HG02981 (cell line): ENCODE measurements around the gene IER3.
"Not testable (repeated sequence)": the region's sequence is repeated elsewhere in the genome, so short reads cannot be mapped to it uniquely, and the experiment has no call there.

Experiments used
- ATAC-seq: cut with Tn5 transposase; IDR thresholded peaks from one replicate; pipeline ENCODE4 v1.9.1; 2021; ENCODE audit warnings: mild to moderate bottlenecking, moderate library complexity; ENCODE audit not compliant: unreplicated experiment

The IER3 gene

GRCh38 chr6:30769088-30769852, 24.9 kb upstream of the IER3 start:
- ATAC-seq: no peak

- no peak for ATAC-seq
Measured at GRCh38 chr6:30768634-30769087, 24.3 kb upstream of the IER3 start.

- ATAC-seq: no peak
Measured at GRCh38 chr6:30767944-30768301, 23.6 kb upstream of the IER3 start.

- no peak for ATAC-seq
Measured at GRCh38 chr6:30767158-30767943, 23.0 kb upstream of the IER3 start.

- no peak for ATAC-seq
Measured at GRCh38 chr6:30766461-30767157, 22.3 kb upstream of the IER3 start.

GRCh38 chr6:30765495-30765894, 21.1 kb upstream of the IER3 start:
- ATAC-seq: not testable (repeated sequence)

GRCh38 chr6:30764490-30765043, 20.2 kb upstream of the IER3 start:
- not testable (repeated sequence) for ATAC-seq

- peak; percentile 53 for ATAC-seq
Measured at GRCh38 chr6:30763618-30764489, 19.5 kb upstream of the IER3 start.

- no peak for ATAC-seq
Measured at GRCh38 chr6:30763155-30763617, 18.8 kb upstream of the IER3 start.

GRCh38 chr6:30761791-30762429, 17.6 kb upstream of the IER3 start:
- no peak for ATAC-seq

- ATAC-seq: no peak
Measured at GRCh38 chr6:30760549-30760948, 16.2 kb upstream of the IER3 start.

- ATAC-seq: no peak
Measured at GRCh38 chr6:30759575-30760239, 15.4 kb upstream of the IER3 start.

- no peak for ATAC-seq
Measured at GRCh38 chr6:30757261-30757904, 13.0 kb upstream of the IER3 start.

- not testable (repeated sequence) for ATAC-seq
Measured at GRCh38 chr6:30756405-30757003, 12.2 kb upstream of the IER3 start.

GRCh38 chr6:30754631-30755030, 10.3 kb upstream of the IER3 start:
- no peak for ATAC-seq

- ATAC-seq: no peak
Measured at GRCh38 chr6:30752157-30752927, 8.0 kb upstream of the IER3 start.

GRCh38 chr6:30750379-30750668, 6.0 kb upstream of the IER3 start:
- ATAC-seq: no peak
